GM21737 (cell line): ENCODE data around the gene B3GALT4.
"Not testable (repeated sequence)": the region's sequence is repeated elsewhere in the genome, so short reads cannot be mapped to it uniquely, and the experiment has no call there.

Experiments used
- ATAC-seq: cut with Tn5 transposase; IDR thresholded peaks from one replicate; pipeline ENCODE4 v1.9.1; 2021; ENCODE audit warnings: mild to moderate bottlenecking, moderate library complexity; ENCODE audit not compliant: unreplicated experiment

The B3GALT4 gene, protein sequence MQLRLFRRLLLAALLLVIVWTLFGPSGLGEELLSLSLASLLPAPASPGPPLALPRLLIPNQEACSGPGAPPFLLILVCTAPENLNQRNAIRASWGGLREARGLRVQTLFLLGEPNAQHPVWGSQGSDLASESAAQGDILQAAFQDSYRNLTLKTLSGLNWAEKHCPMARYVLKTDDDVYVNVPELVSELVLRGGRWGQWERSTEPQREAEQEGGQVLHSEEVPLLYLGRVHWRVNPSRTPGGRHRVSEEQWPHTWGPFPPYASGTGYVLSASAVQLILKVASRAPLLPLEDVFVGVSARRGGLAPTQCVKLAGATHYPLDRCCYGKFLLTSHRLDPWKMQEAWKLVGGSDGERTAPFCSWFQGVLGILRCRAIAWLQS

DNA sequence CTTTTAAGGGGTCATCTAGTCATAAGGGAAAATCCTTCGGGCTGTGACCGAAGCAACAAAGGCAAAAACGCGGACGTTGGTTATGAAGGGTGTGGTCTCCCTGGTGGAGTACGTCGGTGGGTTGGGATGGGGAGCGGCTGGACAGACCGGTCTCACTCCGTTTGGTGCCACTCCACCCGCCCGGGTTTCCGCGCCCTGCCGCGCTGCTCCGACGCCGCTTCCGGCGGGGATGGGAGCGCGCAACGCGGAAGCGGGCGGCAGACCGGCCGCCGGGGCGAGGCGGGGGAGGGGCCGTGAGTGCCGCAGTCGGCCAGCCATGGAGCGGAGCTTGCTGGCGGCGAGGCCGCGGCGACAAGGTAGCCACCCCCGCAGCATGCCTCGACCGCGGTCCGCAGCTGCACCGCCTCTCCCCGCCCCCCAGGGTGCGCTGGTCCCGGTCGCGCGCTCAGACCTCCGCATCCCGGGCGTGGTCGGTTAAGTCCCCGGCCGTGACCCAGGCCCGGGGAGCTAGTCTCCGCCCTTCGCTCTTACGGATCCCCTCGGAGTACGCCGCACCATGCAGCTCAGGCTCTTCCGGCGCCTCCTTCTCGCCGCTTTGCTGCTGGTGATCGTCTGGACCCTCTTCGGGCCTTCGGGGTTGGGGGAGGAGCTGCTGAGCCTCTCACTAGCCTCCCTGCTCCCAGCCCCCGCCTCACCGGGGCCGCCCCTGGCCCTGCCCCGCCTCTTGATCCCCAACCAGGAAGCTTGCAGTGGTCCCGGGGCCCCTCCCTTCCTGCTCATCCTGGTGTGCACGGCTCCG, at the start of gene B3GALT4:
Gene B3GALT4, plus strand, starts transcription at position 260 of the 799 bp plus-strand sequence. Its CDS starts 297 bp downstream, at position 557.
- peak; percentile 44 for ATAC-seq

DNA sequence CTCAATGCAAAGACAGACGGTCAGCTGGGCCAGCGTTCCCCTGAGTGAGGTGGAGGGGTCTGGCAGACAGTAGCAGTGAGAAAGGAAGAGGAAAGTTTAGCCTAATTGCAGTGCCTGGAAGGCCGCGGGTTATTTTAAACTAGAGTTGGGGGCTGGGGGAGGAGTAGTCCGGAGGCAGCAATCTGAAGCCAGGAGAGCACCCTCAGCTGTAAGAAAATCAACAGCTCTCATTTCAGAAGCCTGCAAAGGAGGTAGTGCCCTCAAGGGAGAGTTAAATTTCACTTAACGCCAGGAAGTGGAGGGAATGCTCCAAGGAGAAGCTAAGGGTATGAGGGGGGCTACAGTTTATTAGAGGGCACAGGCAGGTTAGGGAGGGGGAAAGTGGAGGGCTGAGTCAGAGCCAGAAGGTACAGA, 41.7 kb upstream of the B3GALT4 start:
- ATAC-seq, result no peak

DNA sequence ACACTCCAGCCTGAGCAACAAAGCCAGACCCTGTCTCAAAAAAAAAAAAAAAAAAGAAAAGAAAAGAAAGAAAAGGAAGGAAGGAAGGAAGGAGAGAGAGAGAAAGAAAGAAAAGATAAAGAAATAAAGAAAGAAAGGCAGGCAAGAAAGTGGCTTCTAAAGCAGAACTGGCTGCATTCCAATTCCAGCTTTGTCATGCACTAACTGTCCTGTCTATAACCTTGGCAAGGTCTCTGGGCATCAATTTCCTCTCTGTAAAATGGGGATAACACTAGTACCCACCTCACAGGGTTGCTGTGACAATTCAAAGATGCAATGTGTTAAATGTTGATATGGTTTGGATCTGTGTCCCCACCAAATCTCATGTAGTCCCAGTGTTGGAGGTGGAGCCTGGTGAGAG, 40.6 kb upstream of the B3GALT4 start:
- ATAC-seq, result no peak

GRCh38 chr6:33236852-33237251, 40.1 kb upstream of the B3GALT4 start:
- no peak for ATAC-seq

- no peak for ATAC-seq
These were observed 39.2 kb upstream of the B3GALT4 start for GRCh38 chr6:33237741-33238140.

- ATAC-seq, result no peak
These were observed 35.0 kb upstream of the B3GALT4 start for GRCh38 chr6:33241968-33242367.

- no peak for ATAC-seq
These were observed 33.4 kb upstream of the B3GALT4 start for GRCh38 chr6:33243476-33243875.

DNA sequence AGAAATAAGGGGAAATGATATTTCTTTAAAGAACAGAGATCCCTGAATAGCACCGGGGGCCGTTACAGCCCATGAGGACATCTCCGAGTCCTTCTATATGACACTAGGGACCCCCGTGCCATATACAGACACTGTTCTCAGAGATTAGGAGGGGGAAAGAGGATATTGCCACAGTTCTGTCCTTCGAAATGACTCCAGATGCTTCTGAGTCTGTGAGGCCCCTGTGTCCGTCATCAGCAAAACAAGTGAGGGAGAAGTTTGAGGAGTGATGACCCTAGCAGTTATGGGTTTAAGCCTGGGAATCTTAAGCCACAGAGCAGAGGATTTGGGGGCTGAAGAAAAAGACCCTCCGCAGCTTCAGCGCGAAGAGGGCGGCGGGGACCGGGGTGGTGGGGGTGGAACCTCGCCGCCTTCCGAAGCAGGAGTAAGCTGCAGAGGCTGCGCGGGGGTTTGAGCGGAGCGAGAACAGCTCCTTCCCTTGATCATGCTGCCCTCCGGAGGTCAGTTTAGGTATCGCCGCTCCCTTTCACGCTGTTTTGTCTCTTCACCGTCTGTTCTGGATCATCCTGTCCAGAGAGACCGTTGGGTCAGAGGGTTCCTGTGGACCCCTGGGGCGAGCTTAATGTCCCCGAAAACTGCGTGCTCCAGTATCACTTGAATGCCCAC, 28.8 kb upstream of the B3GALT4 start:
- ATAC-seq, result peak; percentile 39

DNA sequence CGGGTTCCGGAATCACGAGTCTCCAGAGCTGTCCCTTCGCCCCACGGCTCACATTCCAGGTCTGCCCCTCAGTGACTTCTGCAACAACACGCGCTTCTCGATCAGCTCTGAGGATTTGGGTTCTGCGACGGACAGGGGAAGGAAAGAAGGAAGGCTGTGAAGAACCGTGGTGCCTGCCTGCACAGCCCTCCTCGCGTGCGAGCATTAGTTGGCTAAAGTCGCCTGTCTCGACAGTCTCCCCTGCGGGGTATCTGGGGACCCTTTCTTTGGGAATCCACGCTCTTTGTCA, 28.3 kb upstream of the B3GALT4 start:
- ATAC-seq, result peak; percentile 2

DNA sequence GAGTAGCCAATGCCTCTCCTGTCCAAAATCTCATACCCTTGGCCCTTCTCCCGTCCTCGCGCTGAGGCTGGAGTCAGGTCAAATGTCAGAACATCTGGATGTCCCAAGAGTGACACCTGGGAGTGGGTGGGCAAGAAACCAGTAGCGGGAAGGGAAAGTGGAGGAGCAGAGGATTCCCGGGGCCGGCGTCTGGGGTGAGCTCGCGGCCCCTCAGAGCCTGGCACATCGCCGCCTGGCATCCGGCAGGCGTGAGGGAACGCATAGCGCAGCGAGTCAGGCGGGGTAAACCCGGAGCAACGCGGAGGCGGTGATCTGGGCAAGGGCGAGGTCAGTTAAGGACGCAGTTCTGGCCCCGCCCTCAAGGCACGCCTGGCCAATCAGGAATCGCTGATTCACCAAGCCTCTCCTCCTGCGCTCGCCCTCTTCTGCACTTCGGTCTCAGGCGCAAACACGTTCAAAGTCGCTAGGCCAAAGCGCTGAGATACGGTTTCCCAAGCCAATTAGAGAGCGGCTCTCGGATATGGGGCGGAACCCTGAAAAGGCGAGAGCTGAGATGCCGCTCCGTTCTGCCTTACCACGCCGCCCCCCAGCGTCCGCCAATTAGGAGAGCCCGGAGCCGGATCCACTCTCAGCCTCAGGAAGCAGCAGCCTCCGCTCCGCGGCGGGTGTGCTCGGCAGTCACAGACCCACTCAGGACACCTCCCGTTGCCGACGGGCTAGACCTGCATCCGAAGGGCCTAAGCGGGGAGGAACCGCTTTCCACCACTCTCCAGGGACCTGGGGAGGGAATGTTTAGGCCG, 27.8 kb upstream of the B3GALT4 start:
- peak; percentile 91 for ATAC-seq

DNA sequence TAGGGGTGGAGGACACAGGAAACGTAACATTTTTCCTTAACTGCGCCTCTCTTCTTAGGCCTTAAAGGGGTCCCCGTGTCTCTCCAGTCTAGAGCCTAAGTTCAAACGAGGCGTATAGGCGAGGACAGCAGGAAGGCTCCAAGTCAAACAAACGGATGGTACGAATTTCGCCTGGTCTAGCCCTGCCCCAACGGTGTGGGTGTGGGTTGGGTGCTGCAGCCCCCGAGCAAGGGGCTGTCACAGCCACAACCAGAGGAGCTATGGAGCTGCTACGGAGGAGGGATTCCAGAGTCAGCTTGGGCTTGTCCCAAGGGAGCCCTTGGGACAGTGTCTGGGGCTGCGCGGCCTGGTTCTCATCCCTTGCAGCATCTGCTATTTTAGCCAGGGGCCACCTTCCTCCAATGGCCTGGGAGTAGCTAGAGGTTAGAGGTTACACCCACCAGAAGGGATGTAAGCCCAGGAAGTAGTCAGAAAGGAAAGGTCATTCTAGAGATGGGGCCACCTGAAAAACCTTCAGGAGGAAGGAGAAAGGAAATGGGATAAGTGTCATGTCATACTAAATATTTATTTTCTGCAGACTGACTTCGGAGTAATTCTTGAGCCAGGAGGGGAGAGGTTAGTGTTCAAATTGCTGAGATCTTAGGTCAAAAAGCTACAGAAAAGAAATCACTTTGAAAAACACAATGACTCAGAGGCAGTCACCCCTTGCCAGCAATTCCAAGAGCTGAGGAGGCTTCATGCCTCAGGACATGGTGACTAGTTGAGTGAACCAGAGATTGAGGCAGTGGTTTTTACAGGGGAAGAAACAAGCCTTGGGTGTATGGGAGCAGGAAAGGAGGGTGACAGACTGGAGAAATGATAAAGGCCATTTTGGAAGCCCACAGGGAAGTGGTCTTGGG, 26.9 kb upstream of the B3GALT4 start:
- no peak for ATAC-seq

GRCh38 chr6:33250731-33251130, 26.2 kb upstream of the B3GALT4 start:
- no peak for ATAC-seq

GRCh38 chr6:33251395-33252012, 25.4 kb upstream of the B3GALT4 start:
- no peak for ATAC-seq

- no peak for ATAC-seq
These were observed 24.2 kb upstream of the B3GALT4 start for GRCh38 chr6:33252759-33253158.

DNA sequence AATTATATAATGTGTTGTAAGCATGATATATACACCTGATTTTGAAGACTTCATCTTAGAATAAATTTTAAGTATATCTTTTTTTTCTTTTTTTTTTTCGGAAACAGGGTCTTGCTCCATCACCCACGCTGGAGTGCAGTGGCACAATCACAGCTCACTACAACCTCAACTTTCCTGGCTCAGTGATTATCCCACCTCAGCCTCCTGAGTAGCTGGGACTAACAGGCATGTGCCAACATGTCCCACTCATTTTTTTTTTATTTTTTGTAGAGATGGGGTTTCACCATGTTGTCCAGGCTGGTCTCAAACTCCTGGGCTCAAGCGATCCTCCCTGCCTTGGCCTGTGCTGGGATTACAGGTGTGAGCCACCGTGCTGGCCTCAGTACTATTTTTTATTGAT, 22.3 kb upstream of the B3GALT4 start:
- no peak for ATAC-seq

DNA sequence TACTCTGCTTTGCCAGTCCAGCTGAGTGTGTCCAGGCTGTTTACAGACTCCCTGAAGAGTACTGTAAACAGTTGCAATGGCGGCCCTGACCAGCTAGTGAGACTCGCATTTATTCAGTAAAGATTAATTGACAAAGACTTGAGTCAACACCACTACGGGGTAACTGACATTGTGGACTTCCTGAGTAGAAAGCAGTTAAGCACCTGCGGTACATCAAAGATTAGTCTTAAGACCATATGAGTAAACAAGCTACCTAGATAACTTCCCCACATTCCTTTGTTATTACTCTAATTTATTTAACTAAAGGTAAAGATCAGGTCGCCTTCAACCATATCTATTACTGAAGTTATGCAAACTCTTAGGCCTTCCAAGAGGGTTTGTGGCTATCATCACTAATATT, 17.9 kb upstream of the B3GALT4 start:
- ATAC-seq, result no peak

GRCh38 chr6:33262490-33262889, 14.4 kb upstream of the B3GALT4 start:
- not testable (repeated sequence) for ATAC-seq

GRCh38 chr6:33264015-33264414, 12.9 kb upstream of the B3GALT4 start:
- no peak for ATAC-seq

DNA sequence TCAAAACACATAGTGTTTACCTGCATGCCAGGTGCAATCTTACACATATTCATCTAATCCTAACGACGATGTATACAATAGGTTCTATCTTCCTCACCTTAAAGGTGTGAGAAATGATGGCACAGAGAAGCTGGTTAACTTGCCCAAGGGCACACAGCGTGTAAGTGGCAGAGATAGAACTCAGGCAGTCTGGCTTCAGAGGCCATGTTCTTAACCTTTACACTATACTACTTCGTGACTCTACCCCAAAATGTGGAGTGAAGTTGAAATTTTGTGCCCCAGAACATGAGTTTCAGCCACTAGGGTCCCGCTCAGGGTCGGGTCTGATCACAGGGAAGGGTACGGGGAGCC, 5.8 kb upstream of the B3GALT4 start:
- ATAC-seq, result no peak
